Stimulated activated naive CD8-positive, alpha-beta T cell treated with anti-CD3 and anti-CD28 coated beads, Interleukin-15, Interleukin-2, amounts not matched to agents 100 U/mL and 50 U/mL, for 24 hours (primary cell): ENCODE results near the gene PRDX1.
"Not testable (repeated sequence)": the region's sequence is repeated elsewhere in the genome, so short reads cannot be mapped to it uniquely, and the experiment has no call there.

Source experiments
- ATAC-seq: fragments of 150-1000 bp; cut with Tn5 transposase; one replicate; pipeline ENCODE4 v1.10.0; 2021
- DNase-seq: peaks from one replicate; pipeline ENCODE4 v3.0.0; 2021

PRDX1 gene

GRCh38 chr1:45535988-45536766, 14.5 kb upstream of the PRDX1 start:
- no peak for DNase-seq

GRCh38 chr1:45531873-45532272, 10.2 kb upstream of the PRDX1 start:
- DNase-seq = no peak
- no peak for ATAC-seq

More at GRCh38 chr1:45535988-45536766, 14.5 kb upstream of the PRDX1 start:
- peak; percentile 90 for ATAC-seq

GRCh38 chr1:45530632-45531135, 9.0 kb upstream of the PRDX1 start:
- ATAC-seq (no peak), DNase-seq (no peak)

- DNase-seq = no peak
- no peak for ATAC-seq
Measured at GRCh38 chr1:45526135-45526644, 4.5 kb upstream of the PRDX1 start.

- not testable (repeated sequence) for ATAC-seq, DNase-seq
Measured at GRCh38 chr1:45523975-45524374, 2.3 kb upstream of the PRDX1 start.

GRCh38 chr1:45523516-45523915, 1.8 kb upstream of the PRDX1 start:
- DNase-seq = not testable (repeated sequence)
- ATAC-seq = peak; percentile 55

- DNase-seq (no peak), ATAC-seq (peak; percentile 57)
Measured at GRCh38 chr1:45522324-45523104, 830 bp upstream of the PRDX1 start.

GRCh38 chr1:45519774-45520173, 1.9 kb downstream of the PRDX1 start:
- DNase-seq, ATAC-seq: not testable (repeated sequence)

- no peak for ATAC-seq
- no peak for DNase-seq
Measured at GRCh38 chr1:45518910-45519309, 2.8 kb downstream of the PRDX1 start.

- DNase-seq, ATAC-seq: not testable (repeated sequence)
Measured at GRCh38 chr1:45518366-45518765, 3.3 kb downstream of the PRDX1 start.

GRCh38 chr1:45516465-45516864, 5.2 kb downstream of the PRDX1 start:
- DNase-seq = no peak
- no peak for ATAC-seq

GRCh38 chr1:45516036-45516435, 5.6 kb downstream of the PRDX1 start:
- DNase-seq (no peak), ATAC-seq (no peak)

GRCh38 chr1:45513532-45514260, 8.0 kb downstream of the PRDX1 start:
- not testable (repeated sequence) for DNase-seq, ATAC-seq

GRCh38 chr1:45512641-45513054, 9.0 kb downstream of the PRDX1 start:
- DNase-seq = peak; percentile 68

GRCh38 chr1:45510972-45511527, 10.6 kb downstream of the PRDX1 start:
- no peak for DNase-seq
- ATAC-seq = no peak

More at GRCh38 chr1:45512641-45513054, 9.0 kb downstream of the PRDX1 start:
- ATAC-seq = peak; percentile 70

- DNase-seq = no peak
- ATAC-seq = no peak
Measured at GRCh38 chr1:45510036-45510971, 11.4 kb downstream of the PRDX1 start.

- DNase-seq = no peak
- ATAC-seq = peak; percentile 60
Measured at GRCh38 chr1:45508295-45509151, 13.2 kb downstream of the PRDX1 start.

- ATAC-seq = no peak
- DNase-seq = no peak
Measured at GRCh38 chr1:45507893-45508292, 13.8 kb downstream of the PRDX1 start.

- no peak for DNase-seq
Measured at GRCh38 chr1:45507195-45507594, 14.5 kb downstream of the PRDX1 start.

More at GRCh38 chr1:45507195-45507594, 14.5 kb downstream of the PRDX1 start:
- ATAC-seq = no peak
